ENCODE results near the gene TFAP2E.
"Not testable (repeated sequence)": the region's sequence is repeated elsewhere in the genome, so short reads cannot be mapped to it uniquely, and the experiment has no call there.

TFAP2E gene

DNA sequence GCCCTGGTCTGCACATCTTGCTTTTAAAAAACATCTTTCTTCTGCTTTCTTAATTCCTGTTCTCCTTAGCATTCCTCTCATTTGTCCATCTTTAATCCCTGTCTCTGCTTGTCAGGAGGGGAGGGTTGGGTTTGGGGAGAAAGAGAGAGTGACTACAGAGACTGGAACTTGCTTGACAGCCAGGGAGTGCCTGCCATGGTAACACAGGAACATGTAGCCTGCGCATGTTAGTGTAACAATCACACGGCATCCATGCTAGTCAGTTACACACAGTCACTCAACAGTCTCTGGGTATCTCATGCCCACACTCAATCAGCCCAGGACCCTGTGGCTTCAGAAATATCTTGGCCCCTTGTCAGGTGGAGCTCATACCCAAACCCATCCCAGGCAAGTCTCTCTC lies 818 bp upstream of the TFAP2E start:
- no peak for DNase-seq (ENCODE audit: low read depth in 1 of 2, low spot score in 1 of 2)

DNA sequence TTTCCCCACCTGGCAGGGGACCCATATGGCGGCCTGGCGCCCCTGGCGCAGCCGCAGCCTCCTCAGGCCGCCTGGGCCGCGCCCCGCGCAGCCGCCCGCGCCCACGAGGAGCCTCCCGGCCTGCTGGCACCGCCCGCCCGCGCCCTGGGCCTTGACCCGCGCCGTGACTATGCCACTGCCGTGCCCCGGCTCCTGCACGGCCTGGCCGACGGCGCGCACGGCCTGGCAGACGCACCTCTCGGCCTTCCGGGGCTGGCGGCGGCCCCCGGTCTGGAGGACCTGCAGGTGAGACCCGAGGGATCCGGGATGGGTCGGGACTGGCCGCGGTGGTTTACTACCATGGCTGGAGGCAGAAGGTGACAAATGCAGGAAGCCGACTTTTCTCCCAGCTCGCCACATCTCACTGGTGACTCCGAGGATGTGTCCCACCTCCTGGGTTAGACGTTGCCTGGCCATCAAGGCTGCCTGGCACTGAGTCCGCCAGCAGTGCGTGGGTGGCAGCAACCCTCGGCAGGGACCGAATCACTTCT lies 1.1 kb downstream of the TFAP2E start:
- no peak for DNase-seq (ENCODE audit: low read depth in 1 of 2, low spot score in 1 of 2)

DNA sequence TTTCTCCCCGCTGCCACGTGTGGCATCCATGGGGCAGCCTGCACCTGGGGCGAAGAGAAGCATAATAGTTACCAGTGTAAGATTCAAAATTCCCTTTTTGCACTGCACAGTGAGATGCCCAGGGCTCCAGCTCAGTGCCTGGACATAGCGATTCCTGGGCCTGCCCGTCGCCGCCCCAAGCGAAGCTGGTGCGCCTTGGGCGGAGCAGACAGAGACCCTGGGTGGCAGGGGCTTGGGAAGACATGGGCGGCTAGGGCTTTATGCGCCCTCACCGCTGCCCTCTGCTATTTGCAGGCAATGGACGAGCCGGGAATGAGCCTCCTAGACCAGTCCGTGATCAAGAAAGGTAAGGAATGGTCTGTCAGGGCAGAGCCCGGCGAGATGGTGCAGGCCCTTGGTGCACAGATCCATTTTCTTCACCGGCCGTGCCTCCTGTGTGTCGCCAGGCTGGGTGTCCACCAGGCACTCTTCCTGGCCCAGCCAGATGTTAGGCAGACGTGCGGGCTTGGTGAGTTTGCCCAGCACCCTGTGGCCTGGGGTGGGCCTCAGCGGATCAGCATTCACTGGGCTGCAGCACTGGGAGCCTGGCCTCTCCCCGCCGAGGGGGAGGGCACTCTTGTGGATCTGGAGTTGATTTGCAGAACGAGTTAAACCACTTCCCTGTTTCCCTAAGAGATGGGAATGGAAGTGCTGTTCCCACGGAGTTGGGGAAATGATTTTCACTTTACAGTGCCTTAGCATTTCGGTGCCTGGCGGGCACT lies 1.7 kb downstream of the TFAP2E start:
- no peak for DNase-seq (ENCODE audit: low read depth in 1 of 2, low spot score in 1 of 2)

DNA sequence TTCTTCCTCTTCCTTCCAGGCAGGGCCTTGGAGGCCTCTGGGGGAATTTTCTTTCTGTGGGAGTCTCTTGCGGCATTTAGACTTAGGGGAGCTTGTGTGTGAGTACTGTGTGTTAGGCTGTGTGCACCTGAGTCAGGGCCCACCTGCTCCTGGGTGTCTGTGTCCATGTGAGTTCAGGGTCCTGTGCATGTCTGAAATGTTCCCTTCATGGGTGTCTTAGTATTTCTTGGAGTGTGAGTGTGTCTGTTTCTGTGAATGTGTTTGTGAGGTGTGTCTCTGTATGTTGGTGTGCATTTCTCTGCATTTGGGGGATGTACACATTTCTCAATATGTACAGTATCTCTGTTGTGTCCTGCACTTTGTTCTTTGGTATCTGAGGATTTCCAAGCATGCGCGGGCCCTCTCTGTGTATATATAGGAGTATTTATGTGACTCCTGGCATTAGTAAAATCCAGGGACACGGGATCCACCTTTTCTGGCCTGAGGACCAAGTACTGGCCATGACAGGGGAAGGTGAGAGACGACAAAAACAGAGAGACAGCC lies 2.4 kb downstream of the TFAP2E start:
- DNase-seq (ENCODE audit: low read depth in 1 of 2, low spot score in 1 of 2): no peak

DNA sequence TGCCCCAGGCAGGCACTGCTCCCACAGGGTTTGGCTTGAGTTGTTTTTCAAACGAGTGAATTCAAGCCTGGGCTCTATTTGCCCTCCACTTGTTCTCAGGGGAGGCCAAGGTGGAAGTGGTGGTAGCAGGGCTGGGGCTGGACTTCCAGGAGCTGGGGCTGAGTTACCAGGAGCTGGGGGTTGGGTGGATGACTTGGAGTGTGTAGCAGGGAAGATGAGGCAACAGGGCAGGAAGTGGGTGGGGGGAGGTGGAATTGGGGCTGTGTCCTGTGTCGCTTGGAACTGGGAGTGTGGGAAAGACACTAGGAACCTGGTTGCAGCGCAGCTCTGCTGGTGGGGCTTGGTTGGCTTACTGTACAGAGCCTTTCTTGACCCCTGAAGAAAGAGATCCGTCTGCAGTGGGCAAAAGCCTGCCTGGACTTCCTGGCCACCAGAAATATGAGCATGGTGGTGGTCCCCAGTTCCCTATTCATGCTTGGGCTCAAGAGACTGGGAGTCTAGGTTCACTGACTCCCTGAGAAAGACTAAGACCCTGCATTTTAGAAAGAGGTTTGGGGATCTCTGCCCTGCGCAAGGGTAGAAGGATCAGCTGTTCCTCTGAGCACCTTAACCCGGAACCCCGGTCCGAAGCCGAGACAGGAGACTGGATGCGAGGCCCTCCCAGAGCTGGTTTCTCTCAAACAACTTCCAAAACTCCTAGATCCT lies 3.1 kb downstream of the TFAP2E start:
- no peak for DNase-seq (ENCODE audit: low read depth in 1 of 2, low spot score in 1 of 2)

DNA sequence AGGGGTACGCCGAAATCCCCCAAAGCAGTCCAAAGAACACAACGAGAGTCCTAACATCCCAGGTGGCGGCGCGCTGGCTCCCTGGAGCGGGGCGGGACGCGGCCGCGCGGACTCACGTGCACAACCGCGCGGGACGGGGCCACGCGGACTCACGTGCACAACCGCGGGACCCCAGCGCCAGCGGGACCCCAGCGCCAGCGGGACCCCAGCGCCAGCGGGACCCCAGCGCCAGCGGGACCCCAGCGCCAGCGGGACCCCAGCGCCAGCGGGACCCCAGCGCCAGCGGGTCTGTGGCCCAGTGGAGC lies 3.6 kb downstream of the TFAP2E start:
- not testable (repeated sequence) for DNase-seq (ENCODE audit: low read depth in 1 of 2, low spot score in 1 of 2)

DNA sequence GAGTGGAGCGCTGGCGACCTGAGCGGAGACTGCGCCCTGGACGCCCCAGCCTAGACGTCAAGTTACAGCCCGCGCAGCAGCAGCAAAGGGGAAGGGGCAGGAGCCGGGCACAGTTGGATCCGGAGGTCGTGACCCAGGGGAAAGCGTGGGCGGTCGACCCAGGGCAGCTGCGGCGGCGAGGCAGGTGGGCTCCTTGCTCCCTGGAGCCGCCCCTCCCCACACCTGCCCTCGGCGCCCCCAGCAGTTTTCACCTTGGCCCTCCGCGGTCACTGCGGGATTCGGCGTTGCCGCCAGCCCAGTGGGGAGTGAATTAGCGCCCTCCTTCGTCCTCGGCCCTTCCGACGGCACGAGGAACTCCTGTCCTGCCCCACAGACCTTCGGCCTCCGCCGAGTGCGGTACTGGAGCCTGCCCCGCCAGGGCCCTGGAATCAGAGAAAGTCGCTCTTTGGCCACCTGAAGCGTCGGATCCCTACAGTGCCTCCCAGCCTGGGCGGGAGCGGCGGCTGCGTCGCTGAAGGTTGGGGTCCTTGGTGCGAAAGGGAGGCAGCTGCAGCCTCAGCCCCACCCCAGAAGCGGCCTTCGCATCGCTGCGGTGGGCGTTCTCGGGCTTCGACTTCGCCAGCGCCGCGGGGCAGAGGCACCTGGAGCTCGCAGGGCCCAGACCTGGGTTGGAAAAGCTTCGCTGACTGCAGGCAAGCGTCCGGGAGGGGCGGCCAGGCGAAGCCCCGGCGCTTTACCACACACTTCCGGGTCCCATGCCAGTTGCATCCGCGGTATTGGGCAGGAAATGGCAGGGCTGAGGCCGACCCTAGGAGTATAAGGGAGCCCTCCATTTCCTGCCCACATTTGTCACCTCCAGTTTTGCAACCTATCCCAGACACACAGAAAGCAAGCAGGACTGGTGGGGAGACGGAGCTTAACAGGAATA lies 4.2 kb downstream of the TFAP2E start:
- peak in 1 of 2 donors; percentile 30 for DNase-seq (ENCODE audit: low read depth in 1 of 2, low spot score in 1 of 2)

DNA sequence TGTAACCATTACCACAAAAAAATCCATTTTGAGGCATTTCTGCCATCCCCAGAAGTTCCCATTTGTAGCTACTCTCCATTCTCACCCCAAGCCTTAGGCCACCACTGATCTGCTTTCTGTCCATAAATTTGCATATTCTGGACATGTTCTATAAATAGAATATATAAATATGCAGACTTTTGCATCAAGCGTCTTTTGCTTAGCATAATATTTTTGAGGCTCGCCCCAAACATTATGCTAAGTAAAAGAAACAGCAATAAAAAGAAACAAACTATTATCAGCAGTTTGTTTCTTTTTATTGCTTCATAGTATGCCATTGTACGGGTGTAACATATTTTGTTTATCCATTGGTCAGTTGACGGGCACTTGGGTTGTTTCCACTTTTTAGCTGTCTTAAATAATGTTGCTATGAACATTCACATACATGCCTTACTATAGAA lies 7.9 kb downstream of the TFAP2E start:
- DNase-seq (ENCODE audit: low read depth in 1 of 2, low spot score in 1 of 2): no peak

DNA sequence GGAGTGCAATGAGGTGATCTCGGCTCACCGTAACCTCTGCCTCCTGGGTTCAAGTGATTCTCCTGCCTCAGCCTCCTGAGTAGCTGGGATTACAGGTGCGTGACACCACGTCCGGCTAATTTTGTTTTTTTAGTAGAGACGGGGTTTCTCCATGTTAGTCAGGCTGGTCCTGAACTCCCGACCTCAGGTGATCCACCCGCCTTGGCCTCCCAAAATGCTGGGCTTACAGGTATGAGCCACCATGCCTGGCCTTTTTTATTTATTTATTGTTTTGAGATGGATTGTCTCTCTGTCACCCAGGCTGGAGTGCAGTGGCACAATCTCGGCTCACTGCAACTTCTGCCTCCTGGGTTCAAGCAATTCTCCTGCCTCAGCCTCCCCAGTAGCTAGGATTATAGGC lies 8.5 kb downstream of the TFAP2E start:
- DNase-seq (ENCODE audit: low read depth in 1 of 2, low spot score in 1 of 2): not testable (repeated sequence)

DNA sequence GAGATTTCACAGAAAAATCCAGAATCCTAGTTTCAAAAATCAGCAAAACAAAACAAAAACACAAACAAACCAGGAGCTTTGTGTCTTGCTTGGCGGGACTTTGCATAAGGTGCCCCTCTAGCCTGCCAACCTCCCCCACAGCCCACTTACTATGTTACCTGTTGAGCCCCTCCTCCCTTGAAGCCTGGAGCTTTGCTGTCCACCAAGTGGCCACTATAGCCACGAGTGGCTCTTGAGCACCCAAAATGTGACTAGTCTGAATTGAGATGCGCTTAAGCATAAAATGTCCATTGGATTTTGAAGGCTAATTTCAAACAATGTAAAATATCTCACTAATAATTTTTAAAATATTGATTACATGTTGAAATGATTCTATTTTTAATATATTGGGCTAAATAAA lies 12.2 kb downstream of the TFAP2E start:
- DNase-seq (ENCODE audit: low read depth in 1 of 2, low spot score in 1 of 2): no peak

DNA sequence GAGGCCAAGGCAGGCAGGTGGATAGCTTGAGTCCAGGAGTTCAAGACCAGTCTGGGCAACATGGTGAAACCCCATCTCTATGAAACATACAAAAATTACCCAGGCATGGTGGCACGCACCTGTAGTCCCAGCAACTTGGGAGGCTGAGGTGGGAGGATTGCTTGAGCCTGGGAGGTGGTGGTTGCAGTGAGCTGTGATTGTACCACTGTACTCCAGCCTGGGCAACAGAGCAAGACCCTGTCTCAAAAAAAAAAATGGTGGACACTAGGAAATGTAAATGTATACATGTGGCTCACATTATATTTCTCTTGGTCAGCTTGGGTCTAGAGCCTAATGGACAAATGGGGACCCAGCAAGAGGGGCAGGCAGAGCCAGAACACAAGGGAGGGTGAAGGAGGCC lies 12.7 kb downstream of the TFAP2E start:
- DNase-seq (ENCODE audit: low read depth in 1 of 2, low spot score in 1 of 2): not testable (repeated sequence)

DNA sequence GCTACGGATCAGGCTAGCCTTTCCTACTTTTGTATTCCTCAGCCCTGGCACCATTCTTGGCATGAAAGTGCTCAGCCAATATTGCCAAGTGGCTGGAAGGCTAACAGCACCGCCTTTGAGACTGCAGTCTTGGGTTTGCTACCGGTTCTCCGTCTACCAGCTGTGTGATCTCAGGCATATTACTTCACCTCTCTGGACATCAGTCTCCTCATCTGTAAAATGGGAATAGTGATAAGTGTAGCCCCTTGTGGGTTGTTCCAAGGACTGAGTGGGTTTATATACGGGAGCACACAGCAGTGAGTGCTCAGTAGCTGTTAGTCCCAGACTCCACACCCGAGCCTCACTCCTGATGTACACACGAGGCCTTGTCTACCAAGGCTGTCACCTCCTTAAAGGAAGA lies 13.7 kb downstream of the TFAP2E start:
- DNase-seq (ENCODE audit: low read depth in 1 of 2, low spot score in 1 of 2): no peak

DNA sequence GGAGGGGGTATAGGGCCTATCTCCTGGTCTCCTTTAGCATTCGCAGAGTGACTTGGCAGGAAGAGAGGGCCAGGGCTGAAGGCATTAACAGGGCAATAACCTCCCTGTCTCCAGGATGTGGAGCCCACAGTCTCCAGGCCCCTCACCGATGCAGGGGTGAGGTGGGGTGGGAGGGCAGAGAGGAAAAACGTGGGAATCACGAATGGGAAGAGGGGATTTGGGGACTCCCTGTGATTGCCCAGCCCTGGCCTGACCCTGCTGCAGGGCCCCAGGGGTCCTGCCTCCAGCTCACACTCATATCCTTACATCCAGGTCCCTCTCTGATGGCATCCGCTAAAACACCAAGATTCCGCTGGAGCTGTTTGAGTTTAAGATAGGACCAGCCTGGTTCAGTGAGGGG lies 14.6 kb downstream of the TFAP2E start:
- no peak for DNase-seq (ENCODE audit: low read depth in 1 of 2, low spot score in 1 of 2)

DNA sequence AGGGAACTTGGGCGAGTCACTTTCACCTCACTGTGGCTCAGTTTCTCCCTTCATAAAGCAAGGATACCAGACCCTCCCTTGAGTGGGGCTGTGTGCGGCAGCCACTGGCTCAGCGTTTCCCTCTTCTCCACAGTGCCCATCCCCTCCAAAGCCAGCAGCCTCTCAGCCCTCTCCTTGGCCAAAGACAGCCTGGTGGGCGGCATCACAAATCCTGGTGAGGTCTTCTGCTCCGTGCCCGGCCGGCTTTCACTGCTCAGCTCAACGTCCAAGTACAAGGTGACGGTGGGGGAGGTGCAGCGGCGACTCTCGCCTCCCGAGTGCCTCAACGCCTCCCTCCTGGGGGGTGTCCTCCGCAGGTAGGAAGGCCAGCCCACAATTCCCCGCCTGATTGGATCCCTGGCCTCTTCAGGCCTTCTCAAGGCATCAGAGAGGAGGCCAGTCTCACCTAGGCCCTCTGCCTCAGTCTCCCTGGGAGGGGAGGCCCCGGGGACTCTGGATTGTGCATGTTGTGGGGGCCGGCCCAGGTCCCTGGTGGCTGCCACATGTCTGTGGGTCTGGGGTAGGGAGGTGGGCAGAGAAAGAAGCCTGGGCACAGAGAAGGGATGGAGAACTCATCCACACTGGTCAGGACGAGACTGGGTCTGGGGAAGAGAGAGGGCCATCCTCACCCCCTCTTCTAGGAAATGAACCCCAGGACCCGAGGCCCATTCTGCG lies 15.2 kb downstream of the TFAP2E start:
- DNase-seq (ENCODE audit: low read depth in 1 of 2, low spot score in 1 of 2): no peak

DNA sequence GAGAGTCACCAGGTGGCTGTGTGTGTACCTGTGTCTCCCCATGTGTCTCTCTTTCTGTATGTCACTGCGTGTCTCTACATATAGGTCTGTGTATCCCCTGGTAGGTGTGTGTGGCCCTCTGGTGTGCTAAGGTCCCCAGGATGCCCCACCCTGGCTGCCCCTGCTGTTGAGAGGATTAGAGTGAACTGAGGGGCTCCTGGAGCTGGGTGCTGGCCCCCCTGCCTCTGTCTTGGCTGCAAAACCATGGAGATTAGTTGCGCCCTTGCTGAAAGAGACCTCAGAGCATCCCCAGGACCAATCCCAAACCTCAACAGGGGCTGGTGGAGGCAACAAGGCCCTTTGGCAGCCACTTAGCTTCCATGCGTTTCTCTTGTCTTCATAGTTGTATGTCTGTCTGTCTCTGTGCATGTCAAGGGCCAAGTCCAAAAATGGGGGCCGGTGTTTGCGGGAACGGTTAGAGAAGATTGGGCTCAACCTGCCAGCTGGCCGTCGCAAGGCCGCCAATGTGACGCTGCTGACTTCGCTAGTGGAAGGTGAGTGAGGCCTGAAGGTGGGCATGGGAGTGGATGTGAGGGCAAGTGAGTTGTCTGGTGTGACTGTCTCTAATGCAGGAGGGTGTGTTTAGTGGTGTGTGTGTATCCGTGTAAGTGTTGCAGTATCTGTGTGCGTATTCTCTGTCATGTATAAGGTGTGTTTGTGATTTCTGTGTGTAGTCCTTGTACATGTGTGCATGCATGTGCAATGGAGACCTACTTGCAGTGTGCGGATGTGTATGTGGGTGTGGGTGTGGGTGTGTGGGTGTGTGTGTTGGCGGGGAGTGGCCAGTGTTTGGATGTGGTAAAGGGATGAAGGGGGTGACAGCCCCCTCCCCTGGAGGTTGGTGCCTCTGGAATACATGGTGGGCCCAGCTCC lies 16.7 kb downstream of the TFAP2E start:
- DNase-seq (ENCODE audit: low read depth in 1 of 2, low spot score in 1 of 2): no peak

DNA sequence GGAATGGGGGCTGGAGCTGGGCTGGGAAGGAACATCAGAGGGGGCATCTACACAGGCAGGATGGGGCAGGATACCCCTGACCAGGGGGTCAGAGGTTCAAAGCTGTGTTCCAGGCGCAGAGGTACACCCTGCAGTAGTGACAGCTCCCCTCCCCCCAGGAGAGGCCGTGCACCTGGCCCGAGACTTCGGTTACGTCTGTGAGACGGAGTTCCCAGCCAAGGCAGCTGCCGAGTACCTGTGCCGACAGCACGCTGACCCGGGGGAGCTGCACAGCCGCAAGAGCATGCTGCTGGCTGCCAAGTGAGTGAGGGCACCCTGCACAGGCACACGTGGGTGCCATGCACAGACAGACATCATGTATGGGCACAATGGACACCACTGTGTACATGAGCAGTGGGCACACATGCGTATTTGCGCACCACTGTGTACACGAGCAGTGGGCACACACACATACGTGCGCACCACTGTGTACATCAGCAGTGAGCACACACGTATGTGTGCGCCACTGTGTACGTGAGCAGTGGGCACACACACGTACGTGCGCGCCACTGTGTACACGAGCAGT lies 17.4 kb downstream of the TFAP2E start:
- no peak for DNase-seq (ENCODE audit: low read depth in 1 of 2, low spot score in 1 of 2)

DNA sequence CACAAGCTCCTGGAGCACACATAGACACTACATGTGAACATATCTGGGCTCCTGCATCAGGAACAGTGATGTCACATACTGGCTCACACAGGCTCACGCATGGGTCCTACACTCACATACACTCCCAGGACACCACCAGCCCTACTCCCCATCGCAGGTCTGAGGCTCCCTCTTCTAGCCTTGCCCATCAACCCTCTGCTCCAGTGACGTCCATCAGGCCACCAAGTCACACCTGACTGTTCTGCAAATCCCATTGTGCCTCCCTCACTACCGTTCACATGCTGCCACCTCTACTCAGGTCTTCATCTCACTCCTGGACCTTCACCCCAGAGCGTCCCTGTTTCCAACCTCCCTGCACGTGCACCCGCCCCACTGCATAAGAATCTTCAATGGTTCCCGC lies 18.1 kb downstream of the TFAP2E start:
- DNase-seq (ENCODE audit: low read depth in 1 of 2, low spot score in 1 of 2): no peak

DNA sequence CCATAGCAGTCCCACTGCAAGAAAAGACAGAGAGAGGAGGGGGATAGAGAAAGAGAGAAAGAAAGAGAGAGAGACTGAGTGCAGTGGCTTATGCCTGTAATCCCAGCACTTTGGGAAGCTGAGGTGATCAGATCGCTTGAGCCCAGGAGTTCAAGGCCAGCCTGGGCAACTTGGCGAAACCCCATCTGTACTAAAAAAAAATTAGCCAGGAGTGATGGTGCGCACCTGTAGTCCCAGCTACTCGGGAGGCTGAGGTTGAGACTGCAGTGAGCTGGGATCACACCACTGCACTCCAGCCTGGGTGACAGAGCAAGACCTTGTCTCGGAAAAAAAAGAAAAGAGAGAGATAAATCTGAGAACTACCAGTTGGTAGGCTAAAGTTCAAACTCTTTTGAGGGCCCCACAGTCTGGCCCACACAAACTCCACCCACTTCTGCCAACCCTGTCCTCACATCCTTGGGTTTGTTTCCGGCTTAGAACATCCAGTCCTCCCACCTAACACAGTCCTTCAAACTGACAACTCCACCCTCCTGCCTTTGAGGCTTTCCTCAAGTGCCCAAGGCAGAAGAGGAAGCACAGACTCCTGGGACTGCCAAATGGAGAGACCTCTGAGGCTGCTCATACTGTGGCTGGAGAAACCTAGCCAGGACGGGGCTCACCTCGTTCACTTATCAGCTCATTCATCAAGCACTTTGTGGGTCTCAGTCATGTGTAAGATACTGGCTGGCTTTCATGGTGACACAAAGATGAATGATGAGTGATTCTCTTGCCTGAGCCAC lies 20.1 kb downstream of the TFAP2E start:
- DNase-seq (ENCODE audit: low read depth in 1 of 2, low spot score in 1 of 2): no peak

Data from activated T-helper 1 cell treated with anti-CD3 and anti-CD28 coated beads, Interleukin-2, amount 50 U/mL, for 16 hours (primary cell).